ENCODE results near the gene MBP. TPM values are rescaled to one million over a fixed set of nuclear protein-coding genes. Genes with fewer than 3 reads are reported as not detected.

The MBP gene
- total and polyA plus RNA-seq, 10 of the 15 experiments (the other 5 are each of a cell fraction or from before 2014, with no cell fraction given), result 12.2 to 67.8 (median 42.1) TPM

DNA sequence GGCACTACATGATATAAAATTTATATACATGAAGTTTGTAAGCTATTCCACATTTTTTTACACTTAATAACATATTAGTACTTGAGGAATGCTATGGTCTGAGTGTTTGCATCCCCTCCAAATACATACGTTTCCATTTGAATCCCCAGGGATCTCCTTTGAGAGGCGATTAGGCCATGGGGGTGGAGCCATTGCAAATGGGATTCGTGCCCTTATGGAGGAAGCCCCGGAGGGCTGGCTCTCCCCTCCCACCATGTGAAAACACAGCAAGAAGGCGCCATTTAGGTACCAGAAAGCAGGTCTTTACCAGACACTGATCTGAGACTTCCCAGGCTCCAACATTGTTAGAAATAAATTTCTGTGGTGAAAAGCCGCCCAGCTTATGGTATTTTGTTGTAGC lies 20.8 kb upstream of the MBP start:
- no peak overlapping the region for H3K4me2 ChIP-seq (ENCODE audit: control insufficient read depth, insufficient read depth)
- ChIA-PET RAD21 (ENCODE audit: unreplicated experiment) (no interaction called here), POLR2A (interaction anchor here (0.9 kb wide), 1 partner anchor 30 kb away, joined by 3 read pairs; no protein-coding TSS in a partner anchor), SMC1A (ENCODE audit: uncharacterized antibody, unreplicated experiment) (no interaction called here), CTCF (interaction anchor here (0.8 to 1.3 kb wide), 2 partner anchors 153 to 171 kb away, joined by 3 read pairs; no protein-coding TSS in a partner anchor)
- H3K79me2 ChIP-seq (ENCODE audit: control insufficient read depth, insufficient read depth, low read length), result no peaks in the 10 kb centered on the region
- H3K9me3 ChIP-seq (replicated peaks; ENCODE audit: control insufficient read depth, insufficient read depth, low read length), result no peaks in the 10 kb centered on the region
- WGBS (ENCODE audit: insufficient coverage, insufficient replicate concordance, low lambda C conversion rate, missing lambda C conversion rate), result 40% methylated on average over 6 of the region's 6 CpGs
- H3K36me3 ChIP-seq (ENCODE audit: control insufficient read depth in 2 of 2, insufficient read depth in 2 of 2, low read length in 1 of 2), result no peaks in the 10 kb centered on the region
- H3K4me1 ChIP-seq (ENCODE audit: control insufficient read depth, insufficient read depth, low read length), result peaks cover 9% of the 10 kb centered on the region
- ATAC-seq, result no peak
- H3K9ac ChIP-seq (ENCODE audit: control insufficient read depth, insufficient read depth, low read length), result no peak overlapping the region
- intact Hi-C loops (cut with micrococcal nuclease; ENCODE audit: unreplicated experiment) (no loop called here), in situ Hi-C loops (cut with MboI) (no loop called here)
- no peaks in the 10 kb centered on the region for H3K27me3 ChIP-seq (replicated peaks in 1 of 2; ENCODE audit: control insufficient read depth in 2 of 2, insufficient read depth in 2 of 2, low read length in 1 of 2)
- no peak overlapping the region for H2AFZ ChIP-seq (ENCODE audit: control insufficient read depth, low read depth, low read length)
- H3K4me3 ChIP-seq, result no peak overlapping the region
- no peak for DNase-seq (ENCODE audit: low read depth, low spot score)
- FAIRE-seq, result no peak
- H4K20me1 ChIP-seq (ENCODE audit: control insufficient read depth, insufficient read depth), result no peaks in the 10 kb centered on the region
- BruUV-seq (replicated peaks), result no TSS peak
- no peak overlapping the region for H3K27ac ChIP-seq (ENCODE audit: control insufficient read depth, insufficient read depth)
- TF ChIP-seq SPI1 (IDR thresholded peaks at IDR 0.05; ENCODE audit: borderline replicate concordance, insufficient read depth, low read depth, low read length), result no peak
- TF ChIP-seq, protein P1, sequence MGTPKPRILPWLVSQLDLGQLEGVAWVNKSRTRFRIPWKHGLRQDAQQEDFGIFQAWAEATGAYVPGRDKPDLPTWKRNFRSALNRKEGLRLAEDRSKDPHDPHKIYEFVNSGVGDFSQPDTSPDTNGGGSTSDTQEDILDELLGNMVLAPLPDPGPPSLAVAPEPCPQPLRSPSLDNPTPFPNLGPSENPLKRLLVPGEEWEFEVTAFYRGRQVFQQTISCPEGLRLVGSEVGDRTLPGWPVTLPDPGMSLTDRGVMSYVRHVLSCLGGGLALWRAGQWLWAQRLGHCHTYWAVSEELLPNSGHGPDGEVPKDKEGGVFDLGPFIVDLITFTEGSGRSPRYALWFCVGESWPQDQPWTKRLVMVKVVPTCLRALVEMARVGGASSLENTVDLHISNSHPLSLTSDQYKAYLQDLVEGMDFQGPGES (IDR thresholded peaks at IDR 0.05), result no peak
- no peak for TF ChIP-seq PKNOX1 (IDR thresholded peaks at IDR 0.05)
- TF ChIP-seq, protein P2, sequence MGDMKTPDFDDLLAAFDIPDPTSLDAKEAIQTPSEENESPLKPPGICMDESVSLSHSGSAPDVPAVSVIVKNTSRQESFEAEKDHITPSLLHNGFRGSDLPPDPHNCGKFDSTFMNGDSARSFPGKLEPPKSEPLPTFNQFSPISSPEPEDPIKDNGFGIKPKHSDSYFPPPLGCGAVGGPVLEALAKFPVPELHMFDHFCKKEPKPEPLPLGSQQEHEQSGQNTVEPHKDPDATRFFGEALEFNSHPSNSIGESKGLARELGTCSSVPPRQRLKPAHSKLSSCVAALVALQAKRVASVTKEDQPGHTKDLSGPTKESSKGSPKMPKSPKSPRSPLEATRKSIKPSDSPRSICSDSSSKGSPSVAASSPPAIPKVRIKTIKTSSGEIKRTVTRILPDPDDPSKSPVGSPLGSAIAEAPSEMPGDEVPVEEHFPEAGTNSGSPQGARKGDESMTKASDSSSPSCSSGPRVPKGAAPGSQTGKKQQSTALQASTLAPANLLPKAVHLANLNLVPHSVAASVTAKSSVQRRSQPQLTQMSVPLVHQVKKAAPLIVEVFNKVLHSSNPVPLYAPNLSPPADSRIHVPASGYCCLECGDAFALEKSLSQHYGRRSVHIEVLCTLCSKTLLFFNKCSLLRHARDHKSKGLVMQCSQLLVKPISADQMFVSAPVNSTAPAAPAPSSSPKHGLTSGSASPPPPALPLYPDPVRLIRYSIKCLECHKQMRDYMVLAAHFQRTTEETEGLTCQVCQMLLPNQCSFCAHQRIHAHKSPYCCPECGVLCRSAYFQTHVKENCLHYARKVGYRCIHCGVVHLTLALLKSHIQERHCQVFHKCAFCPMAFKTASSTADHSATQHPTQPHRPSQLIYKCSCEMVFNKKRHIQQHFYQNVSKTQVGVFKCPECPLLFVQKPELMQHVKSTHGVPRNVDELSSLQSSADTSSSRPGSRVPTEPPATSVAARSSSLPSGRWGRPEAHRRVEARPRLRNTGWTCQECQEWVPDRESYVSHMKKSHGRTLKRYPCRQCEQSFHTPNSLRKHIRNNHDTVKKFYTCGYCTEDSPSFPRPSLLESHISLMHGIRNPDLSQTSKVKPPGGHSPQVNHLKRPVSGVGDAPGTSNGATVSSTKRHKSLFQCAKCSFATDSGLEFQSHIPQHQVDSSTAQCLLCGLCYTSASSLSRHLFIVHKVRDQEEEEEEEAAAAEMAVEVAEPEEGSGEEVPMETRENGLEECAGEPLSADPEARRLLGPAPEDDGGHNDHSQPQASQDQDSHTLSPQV (IDR thresholded peaks at IDR 0.05), result no peak
- TF ChIP-seq ZNF24 (IDR thresholded peaks at IDR 0.05), result no peak
- TF ChIP-seq, protein P3, sequence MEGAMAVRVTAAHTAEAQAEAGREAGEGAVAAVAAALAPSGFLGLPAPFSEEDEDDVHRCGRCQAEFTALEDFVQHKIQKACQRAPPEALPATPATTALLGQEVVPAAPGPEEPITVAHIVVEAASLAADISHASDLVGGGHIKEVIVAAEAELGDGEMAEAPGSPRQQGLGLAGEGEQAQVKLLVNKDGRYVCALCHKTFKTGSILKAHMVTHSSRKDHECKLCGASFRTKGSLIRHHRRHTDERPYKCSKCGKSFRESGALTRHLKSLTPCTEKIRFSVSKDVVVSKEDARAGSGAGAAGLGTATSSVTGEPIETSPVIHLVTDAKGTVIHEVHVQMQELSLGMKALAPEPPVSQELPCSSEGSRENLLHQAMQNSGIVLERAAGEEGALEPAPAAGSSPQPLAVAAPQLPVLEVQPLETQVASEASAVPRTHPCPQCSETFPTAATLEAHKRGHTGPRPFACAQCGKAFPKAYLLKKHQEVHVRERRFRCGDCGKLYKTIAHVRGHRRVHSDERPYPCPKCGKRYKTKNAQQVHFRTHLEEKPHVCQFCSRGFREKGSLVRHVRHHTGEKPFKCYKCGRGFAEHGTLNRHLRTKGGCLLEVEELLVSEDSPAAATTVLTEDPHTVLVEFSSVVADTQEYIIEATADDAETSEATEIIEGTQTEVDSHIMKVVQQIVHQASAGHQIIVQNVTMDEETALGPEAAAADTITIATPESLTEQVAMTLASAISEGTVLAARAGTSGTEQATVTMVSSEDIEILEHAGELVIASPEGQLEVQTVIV (IDR thresholded peaks at IDR 0.05; ENCODE audit: borderline replicate concordance, partially characterized antibody), result no peak
- TF ChIP-seq NFXL1 (IDR thresholded peaks at IDR 0.05; ENCODE audit: borderline replicate concordance), result no peak
- no peak for TF ChIP-seq DPF2 (IDR thresholded peaks at IDR 0.05)
- no peak for TF ChIP-seq ATF7 (IDR thresholded peaks at IDR 0.05; ENCODE audit: low read depth)
- TF ChIP-seq ASH2L (IDR thresholded peaks at IDR 0.05; ENCODE audit: borderline replicate concordance, low read depth), result no peak
- no peak for TF ChIP-seq CBX5 (IDR thresholded peaks at IDR 0.05; ENCODE audit: low read depth)
- TF ChIP-seq SREBF2 (IDR thresholded peaks at IDR 0.05; ENCODE audit: low read length), result no peak
- no peak for TF ChIP-seq ZNF274 (IDR thresholded peaks at IDR 0.05; ENCODE audit: insufficient read depth, insufficient read length)
- TF ChIP-seq RAD21 (IDR thresholded peaks at IDR 0.05; ENCODE audit: insufficient read depth, low read depth, low read length), result no peak
- TF ChIP-seq WRNIP1 (IDR thresholded peaks at IDR 0.05; ENCODE audit: borderline replicate concordance, low read depth, low read length), result no peak
- TF ChIP-seq NR2C2 (IDR thresholded peaks at IDR 0.05; ENCODE audit: borderline replicate concordance, control insufficient read depth, insufficient read length, low read depth), result no peak
- TF ChIP-seq BACH1 (IDR thresholded peaks at IDR 0.05; ENCODE audit: borderline replicate concordance), result no peak
- TF ChIP-seq MTA3 (IDR thresholded peaks at IDR 0.05; ENCODE audit: borderline replicate concordance, low read length), result no peak

All from GM12878 (cell line).